PC-9 (cell line): ENCODE data around the gene HPCAL1.

ENCODE experiments used
- CTCF ChIP-seq: fragments of 200-600 bp; sonication (generic); conservative IDR thresholded peaks from 2 replicates; pipeline ENCODE4 v1.6.1; 2017; ENCODE audit warnings: mixed run types, antibody characterized with exemption, mild to moderate bottlenecking, moderate library complexity
- EZH2 ChIP-seq: fragments of 200-600 bp; sonication (generic); IDR thresholded peaks from 2 replicates; pipeline ENCODE4 v1.8.0; 2017; ENCODE audit warnings: antibody characterized with exemption, low read depth

- TF ChIP-seq CTCF (no peak), EZH2 (no peak)
Observed at GRCh38 chr2:10415048-10415447, 112.3 kb downstream of the HPCAL1 start.
